A673 (cell line): ENCODE data around the gene TIMD4. TPM values are rescaled to one million over a fixed set of nuclear protein-coding genes. Genes with fewer than 3 reads are reported as not detected.

Experiments
- Bru-seq: library from RNA; stranded (reverse); fragments of 400-500 nt; gene quantifications from one replicate; lab custom pipeline; 2021; lab: Mats Ljungman, UMichigan
- BruChase-seq, 2 experiments: library from RNA; stranded (reverse); fragments of 400-500 nt; gene quantifications; one replicate each; lab custom pipeline; 2021; lab: Mats Ljungman, UMichigan
- BruUV-seq: library from RNA; stranded (reverse); fragments of 400-500 nt; replicated peaks from 2 replicates; lab custom pipeline; 2021; lab: Mats Ljungman, UMichigan
- CTCF ChIA-PET: fragments of 300-600 bp; sonication (Branson Sonifier 250); formaldehyde crosslinking; loops from one replicate; lab custom pipeline; 2022; ENCODE audit warnings: antibody characterized with exemption; lab: Charles Lee
- POLR2A ChIA-PET: fragments of 300-600 bp; sonication (Branson Sonifier 250); formaldehyde crosslinking; loops from one replicate; lab custom pipeline; 2022; ENCODE audit warnings: antibody characterized with exemption; ENCODE audit not compliant: low non-redundant PET; lab: Charles Lee
- DNase-seq: peaks from one replicate; pipeline ENCODE4 v3.0.0-alpha.2; 2015; ENCODE audit warnings: low spot score
- H3K27ac ChIP-seq: fragments of 200-600 bp; sonication (generic); 2 replicates; pipeline ENCODE4 v1.5.1; 2016; ENCODE audit warnings: mixed run types, low read depth, mild to moderate bottlenecking, mixed read lengths, antibody characterized with exemption, low read length; ENCODE audit not compliant: poor library complexity, severe bottlenecking
- H3K27me3 ChIP-seq: fragments of 200-600 bp; sonication (generic); replicated peaks from 2 replicates; pipeline ENCODE4 v1.6.1; 2017; ENCODE audit warnings: mixed run types, low read depth, mild to moderate bottlenecking, mixed read lengths, antibody characterized with exemption, low read length; ENCODE audit not compliant: insufficient read depth, poor library complexity
- H3K36me3 ChIP-seq: fragments of 200-600 bp; sonication (generic); 2 replicates; pipeline ENCODE4 v1.6.1; 2016; ENCODE audit warnings: mixed run types, mild to moderate bottlenecking, mixed read lengths, antibody characterized with exemption, low read length; ENCODE audit not compliant: insufficient read depth, poor library complexity, severe bottlenecking
- H3K4me1 ChIP-seq: fragments of 200-600 bp; sonication (generic); 2 replicates; pipeline ENCODE4 v1.6.1; 2017; ENCODE audit warnings: mixed run types, mild to moderate bottlenecking, mixed read lengths, antibody characterized with exemption, low read length; ENCODE audit not compliant: insufficient read depth, poor library complexity, severe bottlenecking
- H3K4me3 ChIP-seq: fragments of 200-600 bp; sonication (generic); 2 replicates; pipeline ENCODE4 v1.5.1; 2016; ENCODE audit warnings: low read depth, mixed run types, mild to moderate bottlenecking, mixed read lengths, low read length; ENCODE audit not compliant: poor library complexity, severe bottlenecking
- H3K9me3 ChIP-seq: fragments of 200-600 bp; sonication (generic); 2 replicates; pipeline ENCODE4 v1.6.1; 2016; ENCODE audit warnings: mixed run types, low read depth, mild to moderate bottlenecking, mixed read lengths, antibody characterized with exemption, low read length; ENCODE audit not compliant: poor library complexity, severe bottlenecking
- CTCF ChIP-seq: fragments of 300-800, 200-600 bp; sonication (generic); conservative IDR thresholded peaks from 2 replicates; pipeline ENCODE4 v1.5.1; 2017; ENCODE audit warnings: low read depth, mild to moderate bottlenecking, antibody characterized with exemption, low read length, moderate library complexity, mixed read lengths
- EZH2 ChIP-seq: fragments of 200-600 bp; sonication (generic); IDR thresholded peaks from 2 replicates; pipeline ENCODE4 v1.6.1; 2017; ENCODE audit warnings: borderline replicate concordance, low read depth, mild to moderate bottlenecking, mixed read lengths, antibody characterized with exemption, low read length; ENCODE audit not compliant: poor library complexity, severe bottlenecking
- intact Hi-C: fragments of 100-400 bp; cut with micrococcal nuclease; formaldehyde crosslinking; loops from one replicate; pipeline ENCODE4 v1.10.0; 2022; ENCODE audit not compliant: unreplicated experiment
- long read RNA-seq: library from polyadenylated mRNA; stranded (forward); transcript quantifications from one replicate; pipeline ENCODE4 v2.0.0, GENCODE V29; 2022
- total RNA-seq: library from RNA; stranded (reverse); gene quantifications from 2 replicates; pipeline ENCODE4 v1.2.3, GENCODE V29; 2021

Gene TIMD4
- total RNA-seq (not detected in 2 replicates), Bru-seq, nascent RNA (not detected), BruChase-seq, experiment 1, labeled RNA remaining after a 2-hour chase (percentile 2 among the genes with signal in this experiment), BruChase-seq, experiment 2, labeled RNA remaining after a 6-hour chase (percentile 6 among the genes with signal in this experiment)
- long read RNA-seq = 0 reads

- TF ChIP-seq CTCF (no peak), EZH2 (no peak)
- no peak for DNase-seq
- Histone ChIP-seq H3K27ac (no peak within 1 kb of the TSS), H3K27me3 (no peaks in the 10 kb centered on the region), H3K4me1 (no peaks in the 10 kb centered on the region), H3K9me3 (no peaks in the 10 kb centered on the region), H3K36me3 (no peaks in the 10 kb centered on the region), H3K4me3 (no peak within 1 kb of the TSS)
- ChIA-PET CTCF (no interaction called here), POLR2A (no interaction called here)
- intact Hi-C loops = no loop called here
- no TSS peak for BruUV-seq
Measured at GRCh38 chr5:156963125-156963524, at the start of gene TIMD4. Gene TIMD4, minus strand, starts transcription at chr5:156963226. Its CDS starts 28 bp downstream, at chr5:156963198.

GRCh38 chr5:157006262-157006661, 43.2 kb upstream of the TIMD4 start:
- Histone ChIP-seq H3K36me3 (no peaks in the 10 kb centered on the region), H3K4me3 (no peak overlapping the region), H3K4me1 (no peaks in the 10 kb centered on the region), H3K27me3 (no peaks in the 10 kb centered on the region), H3K27ac (no peak overlapping the region), H3K9me3 (no peaks in the 10 kb centered on the region)
- no TSS peak for BruUV-seq
- no peak for DNase-seq
- POLR2A ChIA-PET = no interaction called here
- intact Hi-C loops = no loop called here
- TF ChIP-seq CTCF (no peak), EZH2 (no peak)
- CTCF ChIA-PET = no interaction called here

- Histone ChIP-seq H3K27ac (no peak overlapping the region), H3K36me3 (no peaks in the 10 kb centered on the region), H3K4me3 (no peak overlapping the region), H3K27me3 (no peaks in the 10 kb centered on the region), H3K9me3 (no peaks in the 10 kb centered on the region), H3K4me1 (no peaks in the 10 kb centered on the region)
- BruUV-seq = no TSS peak
- ChIA-PET CTCF (no interaction called here), POLR2A (no interaction called here)
- intact Hi-C loops = no loop called here
- no peak for DNase-seq
- TF ChIP-seq CTCF = no peak
- no peak for TF ChIP-seq EZH2
Measured at GRCh38 chr5:157004893-157005551, 42.0 kb upstream of the TIMD4 start.
